ENCODE data around the gene CSNK1A1. TPM values are rescaled to one million over a fixed set of nuclear protein-coding genes. Genes with fewer than 3 reads are reported as not detected.
"Not testable (repeated sequence)": the region's sequence is repeated elsewhere in the genome, so short reads cannot be mapped to it uniquely, and the experiment has no call there.

CSNK1A1 gene
- total RNA-seq, 1 donor from 2014 or later = 175 TPM

DNA sequence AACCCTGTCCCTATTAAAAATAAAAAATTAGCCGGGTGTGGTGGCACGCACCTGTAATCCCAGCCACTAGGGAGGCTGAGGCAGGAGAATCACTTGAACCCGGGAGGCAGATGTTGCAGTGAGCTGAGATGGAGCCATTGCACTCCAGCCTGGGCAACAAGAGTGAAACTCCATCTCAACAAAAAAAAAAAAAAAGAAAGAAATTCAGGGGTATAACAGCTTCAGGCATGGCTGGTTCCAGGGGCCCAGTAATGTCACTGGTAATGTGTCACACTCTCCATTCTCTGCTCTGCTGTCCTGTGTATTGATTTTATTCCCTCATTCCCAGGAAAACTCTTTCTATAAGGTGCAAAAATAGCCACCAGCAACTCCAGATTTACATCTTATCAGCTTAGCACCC is 104.4 kb downstream of the CSNK1A1 start:
- H3K27ac Mint-ChIP-seq; intact Hi-C loops (cut with micrococcal nuclease); H3K36me3 Mint-ChIP-seq (ENCODE audit: low read depth); H3K4me3 Mint-ChIP-seq; H3K27me3 Mint-ChIP-seq; DNase-seq; H3K4me1 Mint-ChIP-seq; H3K9me3 Mint-ChIP-seq: not testable (repeated sequence)

DNA sequence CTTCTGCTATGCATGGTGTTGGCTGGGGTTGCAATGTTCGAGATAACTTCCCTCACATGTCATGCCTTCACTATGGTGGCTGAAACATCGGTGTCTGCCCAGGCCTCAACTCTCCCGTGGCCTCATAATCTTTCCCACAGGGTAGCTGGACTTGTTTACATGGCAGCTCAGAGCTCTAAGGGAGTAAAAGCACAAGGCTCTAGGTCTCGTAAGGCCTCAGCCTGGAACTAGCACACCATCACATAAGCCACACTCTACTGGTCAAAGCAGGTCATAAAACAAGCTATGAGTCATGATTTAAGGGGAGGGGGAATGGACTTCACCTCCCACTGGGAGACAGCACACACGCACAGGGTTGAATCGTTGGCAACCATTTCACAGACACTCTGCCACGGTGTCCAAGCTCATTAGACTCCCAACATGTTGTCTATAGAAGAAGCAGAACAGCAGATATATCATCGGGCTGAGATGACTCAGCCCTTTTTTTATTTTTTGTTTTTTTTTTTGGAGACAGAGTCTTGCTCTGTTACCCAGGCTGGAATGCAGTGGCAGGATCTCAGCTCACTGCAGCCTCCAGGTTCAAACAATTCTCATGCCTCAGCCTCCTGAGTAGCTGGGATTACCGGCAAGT is 105.4 kb downstream of the CSNK1A1 start:
- Mint-ChIP-seq H3K4me3 (no peak overlapping the region), H3K27ac (no peak overlapping the region), H3K4me1 (peaks cover 5% of the 10 kb centered on the region), H3K27me3 (peaks cover 3% of the 10 kb centered on the region), H3K36me3 (ENCODE audit: low read depth) (no peaks in the 10 kb centered on the region), H3K9me3 (no peaks in the 10 kb centered on the region)
- intact Hi-C loops (cut with micrococcal nuclease) = no loop called here
- no peak for DNase-seq

DNA sequence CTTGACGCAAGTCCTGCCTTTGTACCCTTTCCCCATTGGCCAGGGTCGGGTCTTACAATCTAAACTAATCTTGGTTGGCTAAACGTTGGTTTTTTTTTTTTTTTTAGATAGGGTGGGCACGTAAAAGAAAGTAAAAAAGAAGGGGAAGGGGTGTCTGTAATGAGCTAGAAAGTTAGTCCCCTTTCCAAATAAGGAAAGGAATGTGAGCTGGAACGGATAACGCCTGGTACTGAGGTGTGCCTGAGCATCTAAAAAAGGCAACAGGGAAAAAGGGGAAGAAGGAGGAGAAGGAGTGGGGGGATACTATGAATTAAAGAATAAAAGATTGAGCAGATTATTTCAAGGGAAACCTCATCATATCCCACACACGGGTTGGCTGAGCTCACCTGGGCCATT is 105.9 kb downstream of the CSNK1A1 start:
- Mint-ChIP-seq H3K4me3 (no peak overlapping the region), H3K9me3 (no peaks in the 10 kb centered on the region), H3K27ac (no peak overlapping the region), H3K27me3 (peaks cover 3% of the 10 kb centered on the region), H3K4me1 (peaks cover 6% of the 10 kb centered on the region), H3K36me3 (ENCODE audit: low read depth) (no peaks in the 10 kb centered on the region)
- no peak for DNase-seq
- intact Hi-C loops (cut with micrococcal nuclease) = no loop called here

DNA sequence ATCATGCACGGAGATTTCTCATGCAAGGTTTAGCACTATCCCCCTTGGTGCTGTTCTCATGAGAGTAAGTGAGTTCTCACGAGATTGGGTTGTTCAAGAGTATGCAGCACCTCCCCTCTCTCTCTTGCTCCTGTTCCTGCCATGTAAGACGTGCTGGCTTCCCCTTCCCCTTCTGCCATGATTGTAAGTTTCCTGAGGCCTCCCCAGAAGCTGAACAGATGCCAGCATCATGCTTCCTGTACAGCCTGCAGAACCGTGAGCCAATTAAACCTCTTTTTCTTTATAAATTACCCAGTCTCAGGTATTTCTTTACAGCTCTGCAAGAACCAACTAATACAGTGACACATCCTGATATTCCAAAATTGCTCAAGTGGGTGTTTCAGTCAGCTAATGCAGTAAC is 106.8 kb downstream of the CSNK1A1 start:
- H3K36me3 Mint-ChIP-seq (ENCODE audit: low read depth); H3K4me3 Mint-ChIP-seq; H3K9me3 Mint-ChIP-seq; intact Hi-C loops (cut with micrococcal nuclease); DNase-seq; H3K27me3 Mint-ChIP-seq; H3K27ac Mint-ChIP-seq: not testable (repeated sequence)
- peaks cover 14% of the 10 kb centered on the region for H3K4me1 Mint-ChIP-seq

DNA sequence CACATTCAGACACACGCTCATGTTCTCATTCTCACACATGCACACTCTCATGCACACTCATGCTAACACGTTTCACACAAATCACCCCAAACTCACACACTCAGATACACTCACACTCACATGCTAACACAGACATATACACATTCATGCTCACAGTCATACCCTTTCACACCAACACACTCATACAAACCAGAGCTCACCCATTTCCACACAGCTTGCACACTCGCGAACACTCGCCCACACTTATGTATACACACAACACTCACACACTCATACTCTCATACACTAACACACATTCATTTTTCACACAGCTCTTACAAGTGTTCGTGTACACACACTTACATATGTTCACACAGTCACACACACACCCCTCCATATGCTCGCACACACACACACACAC is 108.0 kb downstream of the CSNK1A1 start:
- Mint-ChIP-seq H3K27me3 (peaks cover 3% of the 10 kb centered on the region), H3K9me3 (no peaks in the 10 kb centered on the region), H3K4me1 (peaks cover 21% of the 10 kb centered on the region), H3K36me3 (ENCODE audit: low read depth) (no peaks in the 10 kb centered on the region), H3K4me3 (no peak overlapping the region), H3K27ac (no peak overlapping the region)
- intact Hi-C loops (cut with micrococcal nuclease) = no loop called here
- DNase-seq = no peak

DNA sequence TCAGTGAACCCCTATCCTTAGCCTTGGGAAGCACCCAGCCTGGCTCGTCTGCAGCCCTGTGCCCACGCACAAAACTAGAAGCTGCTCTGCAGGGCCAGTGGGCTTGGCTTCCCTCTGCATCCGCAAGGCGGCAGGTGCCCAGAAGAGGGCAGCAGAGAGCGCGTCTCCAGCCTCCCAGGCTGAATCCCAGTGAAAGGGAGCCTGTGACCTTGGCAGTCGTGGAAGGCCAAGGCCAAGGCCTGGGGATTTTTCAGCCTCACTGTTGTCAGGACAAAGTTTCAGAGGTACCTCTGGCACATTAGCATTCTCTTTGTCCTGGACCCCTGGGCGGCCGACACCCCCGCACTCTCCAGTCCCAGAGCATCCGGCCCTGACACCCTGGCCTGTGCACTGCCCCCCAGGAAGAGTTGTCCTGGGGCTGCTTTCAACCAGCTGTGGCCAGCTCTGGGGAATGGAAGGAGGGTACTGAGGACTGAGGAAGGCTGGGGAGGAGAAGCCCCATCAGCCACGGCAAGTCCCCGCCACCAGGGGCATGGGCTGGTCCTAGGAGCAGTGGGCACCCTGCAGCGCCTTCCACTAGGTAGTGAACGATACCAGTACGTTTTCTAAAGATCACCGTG is 108.6 kb downstream of the CSNK1A1 start:
- Mint-ChIP-seq H3K4me3 (no peak overlapping the region), H3K9me3 (no peaks in the 10 kb centered on the region), H3K36me3 (ENCODE audit: low read depth) (no peaks in the 10 kb centered on the region), H3K4me1 (peaks cover 23% of the 10 kb centered on the region), H3K27ac (peak overlapping the region; percentile 32), H3K27me3 (no peaks in the 10 kb centered on the region)
- intact Hi-C loops (cut with micrococcal nuclease) = loop anchor here (1.0 kb wide), 2 partner anchors 109 to 122 kb away; partner anchors contain the start of gene CSNK1A1
- DNase-seq = peak; percentile 92

Other genes starting within 250 kb of the CSNK1A1 start
- gene GRPEL2, start 205.9 kb downstream of the CSNK1A1 start, total RNA-seq = 30.6 and 30.7 TPM in 2 replicates
- gene PCYOX1L, start 193.4 kb downstream of the CSNK1A1 start, total RNA-seq = 19.8 and 21.2 TPM in 2 replicates
- not detected in 2 replicates for gene IL17B, start 172.1 kb downstream of the CSNK1A1 start, total RNA-seq
- gene ARHGEF37, start 30.1 kb upstream of the CSNK1A1 start, total RNA-seq = 1.5 and 1.8 TPM in 2 replicates
- 10.5 and 10.6 TPM in 2 replicates for gene PPARGC1B, start 178.9 kb upstream of the CSNK1A1 start, total RNA-seq